Left kidney (tissue), 2 donors: ENCODE results near the gene ATP6V1G3. TPM values are rescaled to one million over a fixed set of nuclear protein-coding genes. Genes with fewer than 3 reads are reported as not detected.
"Not testable (repeated sequence)": the region's sequence is repeated elsewhere in the genome, so short reads cannot be mapped to it uniquely, and the experiment has no call there.

ENCODE experiments used
- DNase-seq: peaks from one replicate; pipeline ENCODE4 v3.0.0-alpha.2; 2013
- polyA plus RNA-seq: library from polyadenylated mRNA; unstranded; fragments of 120-200 nt; gene quantifications from one replicate; pipeline ENCODE4 v1.2.1, GENCODE V29; 2013; ENCODE audit not compliant: insufficient read length

ATP6V1G3 gene
- polyA plus RNA-seq, 1 donor: 3.2 TPM

- DNase-seq: no peak
Measured at GRCh38 chr1:198497326-198498102, 43.0 kb downstream of the ATP6V1G3 start.

- DNase-seq: no peak
Measured at GRCh38 chr1:198496216-198497143, 44.0 kb downstream of the ATP6V1G3 start.

GRCh38 chr1:198495631-198496030, 44.8 kb downstream of the ATP6V1G3 start:
- no peak for DNase-seq

GRCh38 chr1:198494658-198495103, 45.8 kb downstream of the ATP6V1G3 start:
- DNase-seq: no peak

- no peak for DNase-seq
Measured at GRCh38 chr1:198494139-198494538, 46.3 kb downstream of the ATP6V1G3 start.

- DNase-seq: no peak
Measured at GRCh38 chr1:198493329-198493728, 47.2 kb downstream of the ATP6V1G3 start.

- DNase-seq: no peak
Measured at GRCh38 chr1:198492872-198493271, 47.6 kb downstream of the ATP6V1G3 start.

GRCh38 chr1:198491596-198491995, 48.9 kb downstream of the ATP6V1G3 start:
- no peak for DNase-seq

GRCh38 chr1:198491028-198491427, 49.5 kb downstream of the ATP6V1G3 start:
- DNase-seq: no peak

- no peak for DNase-seq
Measured at GRCh38 chr1:198490224-198490623, 50.3 kb downstream of the ATP6V1G3 start.

GRCh38 chr1:198486903-198487302, 53.6 kb downstream of the ATP6V1G3 start:
- no peak for DNase-seq

GRCh38 chr1:198483645-198484044, 56.8 kb downstream of the ATP6V1G3 start:
- no peak for DNase-seq

- no peak for DNase-seq
Measured at GRCh38 chr1:198483006-198483405, 57.5 kb downstream of the ATP6V1G3 start.

- no peak for DNase-seq
Measured at GRCh38 chr1:198481661-198482060, 58.8 kb downstream of the ATP6V1G3 start.

- no peak for DNase-seq
Measured at GRCh38 chr1:198480876-198481275, 59.6 kb downstream of the ATP6V1G3 start.

- not testable (repeated sequence) for DNase-seq
Measured at GRCh38 chr1:198477354-198477753, 63.1 kb downstream of the ATP6V1G3 start.

Other genes starting within 250 kb of the ATP6V1G3 start
- gene PTPRC, start 98.4 kb upstream of the ATP6V1G3 start, polyA plus RNA-seq: 4.6 TPM